Neuronal stem cell (in vitro differentiated cells): ENCODE data around the gene HES5.
A peak's percentile ranks its signal among the peaks of the same experiment; 100 is the strongest.

Experiments
- DNase-seq: peaks from one replicate; pipeline ENCODE4 v3.0.0-alpha.2; 2013; ENCODE audit warnings: low spot score
- H2AFZ ChIP-seq: one replicate; pipeline ENCODE4 v1.6.1; 2013; ENCODE audit warnings: mild to moderate bottlenecking, low read length, inconsistent platforms
- H2AK5ac ChIP-seq: 2 replicates; pipeline ENCODE4 v1.6.1; 2013; ENCODE audit warnings: low read depth, mild to moderate bottlenecking, inconsistent platforms, low read length, moderate library complexity, mixed read lengths
- H2BK120ac ChIP-seq: 2 replicates; pipeline ENCODE4 v1.6.1; 2013; ENCODE audit warnings: low read depth, mild to moderate bottlenecking, inconsistent platforms, low read length, moderate library complexity, mixed read lengths
- H2BK12ac ChIP-seq: one replicate; pipeline ENCODE4 v1.6.1; 2013; ENCODE audit warnings: low read length, inconsistent platforms
- H2BK15ac ChIP-seq: 2 replicates; pipeline ENCODE4 v1.6.1; 2013; ENCODE audit warnings: mild to moderate bottlenecking, low read length, inconsistent platforms, mixed read lengths
- H2BK5ac ChIP-seq: one replicate; pipeline ENCODE4 v1.6.1; 2013; ENCODE audit warnings: inconsistent platforms, mild to moderate bottlenecking, low read length, moderate library complexity
- H3K14ac ChIP-seq: one replicate; pipeline ENCODE4 v1.6.1; 2013; ENCODE audit warnings: low read length, inconsistent platforms
- H3K18ac ChIP-seq: 2 replicates; pipeline ENCODE4 v1.6.1; 2013; ENCODE audit warnings: low read length, inconsistent platforms
- H3K23ac ChIP-seq: 2 replicates; pipeline ENCODE4 v1.6.1; 2013; ENCODE audit warnings: low read depth, mild to moderate bottlenecking, mixed read lengths, low read length, inconsistent platforms; ENCODE audit not compliant: poor library complexity
- H3K27ac ChIP-seq: replicated peaks from 3 replicates; pipeline ENCODE4 v1.5.1; 2013; ENCODE audit warnings: low read length, inconsistent platforms
- H3K27me3 ChIP-seq, 3 experiments: 2 replicates each; pipeline ENCODE4 v1.6.1; 2013; ENCODE audit warnings: low read length in 3 of 3, mild to moderate bottlenecking in 2 of 3, inconsistent platforms in 1 of 3, low read depth in 1 of 3, mixed read lengths in 1 of 3, moderate library complexity in 1 of 3; ENCODE audit not compliant: control insufficient read depth in 3 of 3, insufficient read depth in 3 of 3
- H3K36me3 ChIP-seq, 2 donors: replicated peaks in 1 of 2; 2 replicates each; pipeline ENCODE4 v1.6.1; 2013; ENCODE audit warnings: low read length in 2 of 2; ENCODE audit not compliant: control insufficient read depth in 2 of 2, insufficient read depth in 2 of 2
- H3K4ac ChIP-seq: 2 replicates; pipeline ENCODE4 v1.6.1; 2013; ENCODE audit warnings: inconsistent platforms, mild to moderate bottlenecking, low read length, moderate library complexity
- H3K4me1 ChIP-seq, 2 donors: 1 replicate in 1 of 2; 2 replicates in 1 of 2; pipeline ENCODE4 v1.6.1; 2013; ENCODE audit warnings: low read length in 2 of 2, low read depth in 1 of 2; ENCODE audit not compliant: control insufficient read depth in 2 of 2, insufficient read depth in 1 of 2
- H3K4me2 ChIP-seq: one replicate; pipeline ENCODE4 v1.6.1; 2013; ENCODE audit warnings: mild to moderate bottlenecking, low read length, inconsistent platforms; ENCODE audit not compliant: insufficient read depth, poor library complexity, severe bottlenecking
- H3K4me3 ChIP-seq, 2 donors: 2 replicates each; pipeline ENCODE4 v1.5.1; 2013; ENCODE audit warnings: low read length in 2 of 2, mild to moderate bottlenecking in 2 of 2, inconsistent platforms in 1 of 2, moderate library complexity in 1 of 2
- H3K79me1 ChIP-seq: one replicate; pipeline ENCODE4 v1.6.1; 2013; ENCODE audit warnings: low read depth, mild to moderate bottlenecking, inconsistent platforms, low read length, moderate library complexity
- H3K9ac ChIP-seq: one replicate; pipeline ENCODE4 v1.6.1; 2013; ENCODE audit warnings: mild to moderate bottlenecking, low read depth, low read length, inconsistent platforms; ENCODE audit not compliant: poor library complexity
- H3K9me3 ChIP-seq, 2 donors: replicated peaks in 1 of 2; 2 replicates each; pipeline versions ENCODE3 to v1.6.1; 2013; ENCODE audit warnings: low read length in 2 of 2, mild to moderate bottlenecking in 2 of 2, inconsistent platforms in 1 of 2, low read depth in 1 of 2, mixed read lengths in 1 of 2, moderate library complexity in 1 of 2; ENCODE audit not compliant: control insufficient read depth in 2 of 2, insufficient read depth in 1 of 2
- H4K8ac ChIP-seq: one replicate; pipeline ENCODE4 v1.6.1; 2013; ENCODE audit warnings: low read depth, mild to moderate bottlenecking, inconsistent platforms, low read length, moderate library complexity
- H4K91ac ChIP-seq: one replicate; pipeline ENCODE4 v1.6.1; 2013; ENCODE audit warnings: low read length, low read depth, mild to moderate bottlenecking, inconsistent platforms; ENCODE audit not compliant: poor library complexity
- WGBS, 2 donors: extraction: QIAGEN DNeasy Blood & Tissue Kit; methylation state at CpG; one replicate each; pipeline ENCODE4 v1.1.7; 2013; ENCODE audit warnings: missing lambda C conversion rate in 2 of 2, mixed read lengths in 1 of 2; ENCODE audit not compliant: insufficient read length in 2 of 2, insufficient replicate concordance in 1 of 2; ENCODE audit errors: extremely low coverage in 2 of 2; 5-methylcytosine and 5-hydroxymethylcytosine counted together

HES5 gene

DNA sequence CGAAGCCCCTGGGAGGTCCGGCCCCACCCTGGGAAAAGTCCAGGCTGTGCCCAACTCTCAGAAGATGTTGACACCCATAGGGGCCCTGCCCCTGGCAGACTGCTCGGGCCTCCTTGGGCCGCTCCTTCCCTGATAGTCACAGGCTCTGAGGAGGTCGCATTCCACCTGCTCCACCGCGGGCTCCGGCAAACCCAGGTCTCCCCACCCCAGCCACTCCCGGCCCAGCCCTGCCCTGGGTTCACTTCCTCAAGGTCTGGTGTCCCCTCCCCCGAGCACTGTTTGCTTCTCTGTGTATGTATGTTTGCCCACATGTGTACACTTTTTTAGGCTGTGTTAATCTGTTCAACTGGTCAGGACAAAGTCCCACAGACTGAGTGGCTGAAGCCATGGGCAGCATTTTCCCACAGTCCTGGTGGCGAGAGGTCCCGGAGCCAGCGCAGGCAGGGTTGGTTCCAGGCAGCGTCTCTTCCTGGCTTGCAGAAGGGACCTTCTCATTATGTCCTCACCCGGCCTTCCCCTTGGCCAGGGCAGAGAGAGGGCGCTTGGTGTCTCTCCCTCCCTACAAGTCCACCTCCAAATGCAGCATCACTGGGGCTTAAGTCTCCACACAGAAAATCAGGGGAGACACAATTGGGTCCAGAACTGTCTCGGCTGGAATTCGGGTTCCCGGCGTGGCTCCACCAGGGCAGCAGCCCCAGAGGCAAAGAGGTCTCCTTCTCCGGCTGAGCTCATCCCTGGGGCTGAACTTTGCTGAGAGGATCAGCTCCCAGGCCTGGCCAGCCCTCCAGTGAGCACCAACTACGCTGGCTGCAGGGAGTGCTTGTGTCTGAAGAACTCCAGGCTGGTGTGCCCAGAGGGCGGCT, 46.0 kb upstream of the HES5 start:
- H3K79me1 ChIP-seq = no peaks in the 10 kb centered on the region
- H3K4ac ChIP-seq = no peak overlapping the region
- peak overlapping the region; percentile 14 for H3K14ac ChIP-seq
- no peak overlapping the region for H3K9ac ChIP-seq
- H3K4me3 ChIP-seq = no peak overlapping the region
- no peak overlapping the region for H4K91ac ChIP-seq
- H3K4me1 ChIP-seq = peaks cover 5 to 10% of the 10 kb centered on the region in 2 donors
- no peak for DNase-seq
- H3K9me3 ChIP-seq = peaks cover 3 to 5% of the 10 kb centered on the region in 2 donors
- H2AK5ac ChIP-seq = peak overlapping the region; percentile 58
- H2BK5ac ChIP-seq = no peak overlapping the region
- H2BK12ac ChIP-seq = peak overlapping the region; percentile 93
- no peak overlapping the region for H4K8ac ChIP-seq
- H2BK15ac ChIP-seq = no peak overlapping the region
- H3K18ac ChIP-seq = peak overlapping the region; percentile 18
- no CpG with 5 or more reads among the region's 23 CpGs for WGBS, 2 donors
- H3K36me3 ChIP-seq = no peaks in the 10 kb centered on the region
- H2AFZ ChIP-seq = peak overlapping the region; percentile 69
- no peak overlapping the region for H3K4me2 ChIP-seq
- no peak overlapping the region for H3K27ac ChIP-seq
- H3K23ac ChIP-seq = no peak overlapping the region
- H3K27me3 ChIP-seq = peaks cover 0 to 7% (median 4%) of the 10 kb centered on the region in 3 experiments
- no peak overlapping the region for H2BK120ac ChIP-seq

DNA sequence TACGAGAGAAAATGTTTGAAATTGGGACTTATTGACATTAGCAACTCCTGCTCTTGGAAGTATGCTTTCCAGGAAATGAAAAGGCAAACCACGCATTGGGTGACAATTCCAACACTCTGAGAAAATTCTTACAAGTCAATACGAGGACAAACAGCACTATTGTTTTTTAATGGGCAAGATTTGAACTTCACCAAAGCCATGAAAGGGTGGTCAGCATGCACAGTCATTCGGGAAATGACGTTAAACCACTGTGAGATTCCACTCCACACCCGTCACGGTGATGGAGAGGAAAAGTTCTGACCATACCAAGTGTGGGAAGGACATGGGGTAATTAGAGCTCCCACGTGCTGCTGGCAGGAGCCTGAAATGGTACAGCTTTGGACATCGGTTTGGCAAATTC, 44.3 kb upstream of the HES5 start:
- H3K18ac ChIP-seq = no peak overlapping the region
- no peaks in the 10 kb centered on the region for H3K36me3 ChIP-seq
- no CpG with 5 or more reads among the region's 9 CpGs for WGBS, 2 donors
- H3K4me3 ChIP-seq = no peak overlapping the region
- H2BK5ac ChIP-seq = no peak overlapping the region
- no peak overlapping the region for H2BK12ac ChIP-seq
- no peak overlapping the region for H3K9ac ChIP-seq
- H4K8ac ChIP-seq = no peak overlapping the region
- no peak overlapping the region for H3K23ac ChIP-seq
- no peak for DNase-seq
- H3K27me3 ChIP-seq = peaks cover 0 to 18% (median 4%) of the 10 kb centered on the region in 3 experiments
- no peak overlapping the region for H2BK15ac ChIP-seq
- no peak overlapping the region for H3K27ac ChIP-seq
- no peaks in the 10 kb centered on the region for H3K79me1 ChIP-seq
- H3K4me1 ChIP-seq = peaks cover 5 to 10% of the 10 kb centered on the region in 2 donors
- no peak overlapping the region for H2AK5ac ChIP-seq
- no peak overlapping the region for H2AFZ ChIP-seq
- no peak overlapping the region for H3K14ac ChIP-seq
- no peak overlapping the region for H2BK120ac ChIP-seq
- H3K9me3 ChIP-seq = peaks cover 3 to 5% of the 10 kb centered on the region in 2 donors
- H3K4ac ChIP-seq = no peak overlapping the region
- no peak overlapping the region for H4K91ac ChIP-seq
- H3K4me2 ChIP-seq = no peak overlapping the region

DNA sequence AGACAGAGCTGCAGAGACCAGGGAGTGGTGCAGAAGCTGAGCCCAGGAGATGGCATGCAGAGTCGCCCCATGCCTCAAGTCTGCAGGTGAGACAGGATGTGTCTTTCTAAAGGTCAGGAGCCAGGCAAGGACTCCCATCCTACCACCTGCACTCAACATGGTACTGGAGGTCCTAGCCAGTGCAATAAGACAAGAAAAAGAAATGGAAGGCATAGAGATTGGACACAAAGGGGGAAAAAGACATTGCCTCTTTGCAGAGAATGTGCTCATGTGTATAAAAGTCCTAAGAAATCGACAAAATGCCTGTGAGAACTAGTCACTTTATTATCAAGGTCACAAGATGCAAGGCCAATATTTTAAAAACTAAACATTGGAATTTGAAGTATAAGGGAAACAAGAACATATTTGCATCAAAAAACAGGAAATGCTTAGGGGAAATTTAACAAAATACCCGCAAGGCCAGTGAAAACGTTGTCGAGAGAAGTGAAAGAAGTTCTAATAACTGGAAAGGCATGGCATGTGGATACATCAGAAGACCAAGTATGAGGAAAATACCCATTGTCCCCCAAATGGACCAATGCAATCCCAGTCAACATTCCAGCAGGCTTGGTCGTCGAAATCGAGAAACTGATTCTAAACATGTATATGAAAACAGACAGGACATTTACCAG, 43.3 kb upstream of the HES5 start:
- H3K4me3 ChIP-seq = no peak overlapping the region
- no peak overlapping the region for H3K14ac ChIP-seq
- H3K4me2 ChIP-seq = no peak overlapping the region
- H3K79me1 ChIP-seq = no peaks in the 10 kb centered on the region
- no peak overlapping the region for H3K4ac ChIP-seq
- peaks cover 3 to 5% of the 10 kb centered on the region in 2 donors for H3K9me3 ChIP-seq
- DNase-seq = no peak
- H2BK5ac ChIP-seq = no peak overlapping the region
- peaks cover 4 to 10% of the 10 kb centered on the region in 2 donors for H3K4me1 ChIP-seq
- H4K91ac ChIP-seq = no peak overlapping the region
- no peak overlapping the region for H3K27ac ChIP-seq
- H3K23ac ChIP-seq = no peak overlapping the region
- no peak overlapping the region for H2AFZ ChIP-seq
- H3K9ac ChIP-seq = no peak overlapping the region
- H2BK15ac ChIP-seq = no peak overlapping the region
- H3K27me3 ChIP-seq = peaks cover 0 to 22% (median 4%) of the 10 kb centered on the region in 3 experiments
- no CpG with 5 or more reads among the region's 8 CpGs for WGBS, 2 donors
- H2AK5ac ChIP-seq = no peak overlapping the region
- no peak overlapping the region for H4K8ac ChIP-seq
- H3K36me3 ChIP-seq = no peaks in the 10 kb centered on the region
- H2BK12ac ChIP-seq = no peak overlapping the region
- H3K18ac ChIP-seq = no peak overlapping the region
- H2BK120ac ChIP-seq = no peak overlapping the region

DNA sequence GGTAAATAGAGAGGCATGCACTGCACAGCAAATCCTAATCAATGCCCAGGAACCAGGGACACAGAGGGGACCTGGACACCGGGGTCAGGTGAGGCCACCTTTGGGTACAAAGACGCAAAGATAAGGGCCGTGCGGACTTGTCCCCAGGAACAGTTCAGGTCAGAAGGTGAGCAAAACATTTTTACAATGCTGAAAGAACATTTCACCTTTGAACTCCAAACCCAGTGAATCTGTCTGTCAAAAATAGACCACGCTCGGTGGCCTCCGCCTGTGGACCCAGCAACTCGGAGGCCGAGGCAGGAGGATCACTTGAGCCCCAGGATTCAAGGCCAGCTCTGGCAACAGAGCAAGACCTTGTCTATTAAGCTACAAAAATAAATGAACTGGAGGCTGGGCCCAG, 41.3 kb upstream of the HES5 start:
- no peak overlapping the region for H2BK120ac ChIP-seq
- peaks cover under 1 to 1% of the 10 kb centered on the region in 2 donors for H3K4me1 ChIP-seq
- no peaks in the 10 kb centered on the region for H3K79me1 ChIP-seq
- no peak overlapping the region for H4K8ac ChIP-seq
- H3K36me3 ChIP-seq = no peaks in the 10 kb centered on the region
- no peak overlapping the region for H2BK12ac ChIP-seq
- H3K27me3 ChIP-seq = peaks cover 0 to 22% (median 4%) of the 10 kb centered on the region in 3 experiments
- no peak overlapping the region for H3K4me2 ChIP-seq
- H2BK5ac ChIP-seq = no peak overlapping the region
- H3K9me3 ChIP-seq = peaks cover 3 to 5% of the 10 kb centered on the region in 2 donors
- H3K27ac ChIP-seq = no peak overlapping the region
- no CpG with 5 or more reads among the region's 9 CpGs for WGBS, 2 donors
- no peak overlapping the region for H3K4ac ChIP-seq
- H2AK5ac ChIP-seq = no peak overlapping the region
- H3K23ac ChIP-seq = no peak overlapping the region
- no peak overlapping the region for H3K14ac ChIP-seq
- H2BK15ac ChIP-seq = no peak overlapping the region
- no peak overlapping the region for H4K91ac ChIP-seq
- no peak overlapping the region for H3K9ac ChIP-seq
- no peak overlapping the region for H2AFZ ChIP-seq
- DNase-seq = no peak
- H3K18ac ChIP-seq = no peak overlapping the region
- H3K4me3 ChIP-seq = no peak overlapping the region
